GM12874 (cell line): ENCODE results near the gene KRTAP5-2.
"Not testable (repeated sequence)": the region's sequence is repeated elsewhere in the genome, so short reads cannot be mapped to it uniquely, and the experiment has no call there.

Source experiments
- CTCF ChIP-seq: IDR thresholded peaks from 2 replicates; pipeline ENCODE4 v1.5.1; 2011; ENCODE audit warnings: low read depth, mild to moderate bottlenecking, control low read depth, low read length, moderate library complexity; ENCODE audit not compliant: insufficient read depth

Gene KRTAP5-2

GRCh38 chr11:1600626-1601025, 2.5 kb upstream of the KRTAP5-2 start:
- TF ChIP-seq CTCF = no peak

- TF ChIP-seq CTCF = no peak
Observed at GRCh38 chr11:1598816-1599215, 722 bp upstream of the KRTAP5-2 start.

- TF ChIP-seq CTCF = no peak
Observed at GRCh38 chr11:1597331-1597993, 632 bp downstream of the KRTAP5-2 start.

GRCh38 chr11:1592628-1593027, 5.5 kb downstream of the KRTAP5-2 start:
- no peak for TF ChIP-seq CTCF

GRCh38 chr11:1589996-1590395, 8.1 kb downstream of the KRTAP5-2 start:
- TF ChIP-seq CTCF = no peak

- no peak for TF ChIP-seq CTCF
Observed at GRCh38 chr11:1586699-1587098, 11.4 kb downstream of the KRTAP5-2 start.

- not testable (repeated sequence) for TF ChIP-seq CTCF
Observed at GRCh38 chr11:1584661-1585370, 13.3 kb downstream of the KRTAP5-2 start, which contains the start of gene KRTAP5-1. TSS of gene KRTAP5-1 (minus strand) at chr11:1585283. CDS start at chr11:1585249, 34 bp downstream.
